GM23338 (cell line): Measurements from ENCODE around the gene SDC1. TPM values are rescaled to one million over a fixed set of nuclear protein-coding genes. Genes with fewer than 3 reads are reported as not detected.

Source experiments
- ATAC-seq: fragments of 200-7000 bp; cut with Tn5 transposase; 3 replicates; pipeline ENCODE4 v1.9.1; 2020
- DNase-seq: peaks from one replicate; pipeline ENCODE4 v3.0.0-alpha.2; 2015; ENCODE audit warnings: low spot score
- H2AFZ ChIP-seq: fragments of 200-600 bp; sonication (generic); 2 replicates; pipeline ENCODE4 v1.8.0; 2016; ENCODE audit warnings: antibody characterized with exemption, mild to moderate bottlenecking, moderate library complexity
- H3F3A ChIP-seq: fragments of 200-600 bp; sonication (generic); replicated peaks from 2 replicates; pipeline ENCODE4 v1.8.0; 2017; ENCODE audit warnings: antibody characterized with exemption, mixed run types, low read depth
- H3K27ac ChIP-seq: fragments of 200-600 bp; sonication (generic); 2 replicates; pipeline ENCODE4 v1.6.1; 2016; ENCODE audit warnings: low read depth
- H3K27me3 ChIP-seq: fragments of 200-600 bp; sonication (generic); 2 replicates; pipeline ENCODE4 v1.8.0; 2016; ENCODE audit warnings: mild to moderate bottlenecking, mixed run types, moderate library complexity; ENCODE audit not compliant: insufficient read depth
- H3K36me3 ChIP-seq: fragments of 200-600 bp; sonication (generic); 2 replicates; pipeline ENCODE4 v1.8.0; 2016; ENCODE audit warnings: mild to moderate bottlenecking; ENCODE audit not compliant: insufficient read depth
- H3K4me1 ChIP-seq: fragments of 200-600 bp; sonication (generic); 2 replicates; pipeline ENCODE4 v1.8.0; 2016; ENCODE audit warnings: mild to moderate bottlenecking, moderate library complexity; ENCODE audit not compliant: insufficient read depth
- H3K4me2 ChIP-seq: fragments of 200-600 bp; sonication (generic); 2 replicates; pipeline ENCODE4 v1.7.1; 2017; ENCODE audit warnings: mixed run types
- H3K4me3 ChIP-seq: fragments of 200-600 bp; sonication (generic); 2 replicates; pipeline ENCODE4 v1.6.1; 2016; ENCODE audit warnings: mixed run types
- H3K79me2 ChIP-seq: fragments of 200-600 bp; sonication (generic); replicated peaks from 2 replicates; pipeline ENCODE4 v1.8.0; 2017; ENCODE audit warnings: mild to moderate bottlenecking; ENCODE audit not compliant: insufficient read depth
- H3K9me2 ChIP-seq: fragments of 200-600 bp; sonication (generic); 2 replicates; pipeline ENCODE4 v1.8.0; 2017; ENCODE audit not compliant: insufficient read depth
- H4K20me1 ChIP-seq: fragments of 200-600 bp; sonication (generic); replicated peaks from 2 replicates; pipeline ENCODE4 v1.8.0; 2017; ENCODE audit warnings: mild to moderate bottlenecking; ENCODE audit not compliant: insufficient read depth
- H3K27ac Mint-ChIP-seq: 2 replicates; pipeline ENCODE4 v1.8.0; 2020; ENCODE audit warnings: inconsistent platforms, mild to moderate bottlenecking, moderate library complexity, mixed read lengths
- H3K27me3 Mint-ChIP-seq: 3 replicates; pipeline ENCODE4 v1.8.0; 2022; ENCODE audit warnings: low read depth, mild to moderate bottlenecking, moderate library complexity, mixed read lengths, inconsistent platforms; ENCODE audit not compliant: insufficient read depth, poor library complexity
- H3K36me3 Mint-ChIP-seq: 3 replicates; pipeline ENCODE4 v1.8.0; 2021; ENCODE audit warnings: low read depth, mild to moderate bottlenecking, inconsistent platforms, moderate library complexity, mixed read lengths
- H3K4me1 Mint-ChIP-seq: 3 replicates; pipeline ENCODE4 v1.8.0; 2020; ENCODE audit warnings: mild to moderate bottlenecking, inconsistent platforms, mixed read lengths
- H3K4me3 Mint-ChIP-seq: 3 replicates; pipeline ENCODE4 v1.8.0; 2021; ENCODE audit warnings: moderate library complexity, mild to moderate bottlenecking, inconsistent platforms, mixed read lengths
- H3K9me3 Mint-ChIP-seq: 3 replicates; pipeline ENCODE4 v1.8.0; 2020; ENCODE audit warnings: moderate library complexity, mild to moderate bottlenecking, inconsistent platforms, mixed read lengths
- ETS1 ChIP-seq: IDR thresholded peaks from 2 replicates; pipeline ENCODE4 v1.6.1; 2016; ENCODE audit warnings: antibody characterized with exemption
- STAT1 ChIP-seq: IDR thresholded peaks from one replicate; pipeline ENCODE4 v1.6.1; 2016; ENCODE audit warnings: antibody characterized with exemption; ENCODE audit not compliant: unreplicated experiment
- ZNF114 ChIP-seq: fragments of 250-450 bp; sonication (Bioruptor Pico); IDR thresholded peaks from 2 replicates; pipeline ENCODE4 v1.5.0; 2020; ENCODE audit warnings: mild to moderate bottlenecking, moderate library complexity
- ZNF462 ChIP-seq: fragments of 250-450 bp; sonication (Bioruptor Pico); IDR thresholded peaks from 2 replicates; pipeline ENCODE4 v1.5.0; 2020; ENCODE audit warnings: mild to moderate bottlenecking, moderate library complexity
- polyA plus RNA-seq: library from polyadenylated mRNA; unstranded; fragments of >200 nt; fragmentation: Nextera tagmentation; extraction: Ambion mirVana; gene quantifications from 2 replicates; pipeline ENCODE4 v1.2.1, GENCODE V29; 2016
- total RNA-seq: library from RNA; depleted of rRNA; stranded (reverse); fragments of >200 nt; shearing (Covaris generic); gene quantifications from 2 replicates; pipeline ENCODE4 v1.2.3, GENCODE V29; 2014

Gene SDC1
- total and polyA plus RNA-seq, 2 experiments from 2014 or later, result 16.6 to 43.0 TPM

DNA sequence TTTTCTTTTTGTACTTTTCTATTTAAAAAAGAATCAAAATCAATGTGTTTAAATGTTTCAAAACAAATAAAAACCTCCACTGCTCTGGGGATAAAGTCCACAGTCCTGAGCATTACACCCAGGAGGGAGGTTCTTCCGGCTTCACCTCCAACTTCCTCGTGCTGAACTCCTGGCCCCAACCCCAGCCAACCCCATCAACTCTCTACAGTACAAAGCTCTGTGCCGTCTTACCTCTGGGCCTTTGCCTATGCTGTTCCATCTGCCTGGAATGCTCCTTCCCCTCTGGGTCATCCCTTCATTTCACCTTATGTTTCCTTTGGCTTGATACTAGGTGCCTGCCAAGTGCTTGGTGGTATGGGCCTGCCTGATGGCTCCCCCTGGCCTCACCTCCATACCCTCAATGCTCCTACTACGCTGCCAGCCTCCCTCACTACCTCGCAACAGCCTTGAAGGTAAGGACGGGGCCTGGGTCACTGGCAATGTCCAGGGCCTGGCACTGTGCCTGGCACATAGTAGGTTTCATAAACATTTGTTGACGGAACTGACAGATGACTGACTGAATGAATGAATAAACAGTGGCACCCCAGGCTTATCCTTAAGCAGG is 28.8 kb downstream of the SDC1 start:
- Histone ChIP-seq H3K4me3 (no peak overlapping the region), H3K36me3 (no peaks in the 10 kb centered on the region), H3K79me2 (no peaks in the 10 kb centered on the region), H3K27ac (no peak overlapping the region), H3F3A (0 out of 2 replicates have a peak, but pooled peaks cover 3% of the 10 kb centered on the region), H3K4me2 (no peak overlapping the region), H3K9me2 (no peaks in the 10 kb centered on the region), H2AFZ (no peak overlapping the region), H3K27me3 (no peaks in the 10 kb centered on the region), H3K4me1 (no peaks in the 10 kb centered on the region), H4K20me1 (no peaks in the 10 kb centered on the region; the same call in 1 of the 2 replicates)
- peaks cover 5% of the 10 kb centered on the region for H3K27me3 Mint-ChIP-seq
- no peak for TF ChIP-seq STAT1
- TF ChIP-seq ETS1, result no peak
- no peak for TF ChIP-seq ZNF114 (CRISPR knock-in tag)
- no peak for TF ChIP-seq ZNF462
- no peak overlapping the region for H3K4me3 Mint-ChIP-seq
- H3K27ac Mint-ChIP-seq, result no peak overlapping the region
- peaks cover 8% of the 10 kb centered on the region for H3K36me3 Mint-ChIP-seq
- H3K4me1 Mint-ChIP-seq, result peaks cover 11% of the 10 kb centered on the region
- no peak for ATAC-seq
- no peaks in the 10 kb centered on the region for H3K9me3 Mint-ChIP-seq
- no peak for DNase-seq
